Mucosa of rectum (tissue), 2 donors: ENCODE measurements around the gene CRYAA.

Experiments
- H3K27ac ChIP-seq, 2 donors: one replicate each; pipeline ENCODE4 v1.7.0; 2013; ENCODE audit warnings: inconsistent platforms in 2 of 2, low read depth in 2 of 2, low read length in 2 of 2
- H3K27me3 ChIP-seq, 2 donors: one replicate each; pipeline ENCODE4 v1.7.0; 2013; ENCODE audit warnings: low read length in 2 of 2; ENCODE audit not compliant: control insufficient read depth in 2 of 2, insufficient read depth in 2 of 2
- H3K36me3 ChIP-seq, 2 donors: one replicate each; pipeline ENCODE4 v1.7.0; 2013; ENCODE audit warnings: low read length in 2 of 2; ENCODE audit not compliant: control insufficient read depth in 2 of 2, insufficient read depth in 2 of 2
- H3K4me1 ChIP-seq, 2 donors: one replicate each; pipeline ENCODE4 v1.7.0; 2013; ENCODE audit warnings: low read length in 2 of 2, mild to moderate bottlenecking in 1 of 2; ENCODE audit not compliant: control insufficient read depth in 2 of 2, insufficient read depth in 2 of 2
- H3K4me3 ChIP-seq, 2 donors: one replicate each; pipeline ENCODE4 v1.7.0; 2013; ENCODE audit warnings: low read length in 2 of 2
- H3K9ac ChIP-seq, 2 donors: one replicate each; pipeline ENCODE4 v1.7.0; 2013; ENCODE audit warnings: low read length in 2 of 2, low read depth in 1 of 2, mild to moderate bottlenecking in 1 of 2
- H3K9me3 ChIP-seq, 2 donors: one replicate each; pipeline ENCODE4 v1.7.0; 2013; ENCODE audit warnings: low read length in 2 of 2; ENCODE audit not compliant: control insufficient read depth in 2 of 2
- donor health status: healthy.
- donor health status: Normal muscosa, but diverticular disease.

Gene CRYAA

DNA sequence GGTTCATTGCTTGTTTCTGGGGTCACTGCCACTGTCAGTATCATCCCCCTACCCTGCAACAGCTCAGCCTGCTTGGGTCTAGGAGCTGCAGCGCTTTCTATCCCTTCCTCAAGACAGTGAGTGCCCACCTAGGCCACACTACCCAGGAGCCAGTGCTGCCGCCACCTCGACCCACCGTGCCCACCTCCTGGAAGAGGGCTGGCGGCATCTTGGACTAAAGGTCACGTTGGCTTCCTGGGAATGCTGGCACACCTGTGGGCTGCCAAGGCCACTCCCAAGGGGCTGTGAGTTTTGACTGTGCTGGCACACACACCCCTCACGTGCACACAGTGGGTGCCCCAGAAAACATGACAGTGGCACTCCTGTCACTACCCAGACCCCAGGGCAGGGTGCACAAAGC is 22.1 kb downstream of the CRYAA start:
- no peak overlapping the region for H3K4me3 ChIP-seq
- no peak overlapping the region for H3K27ac ChIP-seq
- H3K4me1 ChIP-seq = no peaks in the 10 kb centered on the region
- no peak overlapping the region for H3K9ac ChIP-seq
- no peaks in the 10 kb centered on the region for H3K36me3 ChIP-seq
- H3K9me3 ChIP-seq = no peaks in the 10 kb centered on the region
- no peaks in the 10 kb centered on the region for H3K27me3 ChIP-seq

DNA sequence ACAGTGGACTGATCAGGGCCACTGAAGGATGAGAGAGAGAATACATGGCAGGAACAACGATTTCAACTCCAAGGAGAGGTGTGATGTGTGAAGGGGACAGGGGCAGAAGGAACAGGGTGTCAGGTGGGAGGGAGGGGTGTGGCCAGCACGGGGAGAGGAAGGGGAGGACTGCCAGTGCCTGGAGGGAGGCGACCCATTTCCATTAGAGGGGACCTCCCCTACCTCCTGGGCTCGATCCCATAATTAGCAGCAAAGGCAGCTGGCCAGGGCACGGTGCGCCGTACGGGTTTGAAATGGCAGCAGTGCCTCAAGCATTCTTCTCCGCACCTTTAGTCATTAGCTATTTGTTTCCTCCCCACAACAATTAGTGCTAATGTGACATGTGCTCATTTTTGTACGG is 22.7 kb downstream of the CRYAA start:
- Histone ChIP-seq H3K36me3 (no peaks in the 10 kb centered on the region), H3K27me3 (no peaks in the 10 kb centered on the region), H3K4me1 (no peaks in the 10 kb centered on the region), H3K4me3 (no peak overlapping the region), H3K9me3 (no peaks in the 10 kb centered on the region), H3K27ac (no peak overlapping the region), H3K9ac (no peak overlapping the region)

DNA sequence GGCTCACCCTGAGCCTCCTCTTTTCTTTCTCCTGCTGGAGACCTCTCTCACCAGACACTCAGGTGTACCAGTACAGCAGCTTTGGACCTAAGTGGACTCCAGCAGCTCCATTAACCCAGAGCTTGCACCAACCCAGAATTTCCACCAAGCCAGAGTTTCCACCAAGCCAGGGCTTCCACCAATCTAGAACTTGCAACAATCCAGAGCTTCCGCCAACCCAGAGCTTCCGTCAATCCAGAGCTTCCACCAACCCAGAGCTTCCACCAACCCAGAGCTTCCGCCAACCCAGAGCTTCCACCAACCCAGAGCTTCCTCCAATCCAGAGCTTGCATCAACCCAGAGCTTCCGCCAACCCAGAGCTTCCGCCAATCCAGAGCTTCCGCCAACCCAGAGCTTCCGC is 23.2 kb downstream of the CRYAA start:
- H3K36me3 ChIP-seq = no peaks in the 10 kb centered on the region
- no peak overlapping the region for H3K27ac ChIP-seq
- H3K27me3 ChIP-seq = no peaks in the 10 kb centered on the region
- no peak overlapping the region for H3K4me3 ChIP-seq
- no peaks in the 10 kb centered on the region for H3K9me3 ChIP-seq
- H3K4me1 ChIP-seq = no peaks in the 10 kb centered on the region
- H3K9ac ChIP-seq = no peak overlapping the region

DNA sequence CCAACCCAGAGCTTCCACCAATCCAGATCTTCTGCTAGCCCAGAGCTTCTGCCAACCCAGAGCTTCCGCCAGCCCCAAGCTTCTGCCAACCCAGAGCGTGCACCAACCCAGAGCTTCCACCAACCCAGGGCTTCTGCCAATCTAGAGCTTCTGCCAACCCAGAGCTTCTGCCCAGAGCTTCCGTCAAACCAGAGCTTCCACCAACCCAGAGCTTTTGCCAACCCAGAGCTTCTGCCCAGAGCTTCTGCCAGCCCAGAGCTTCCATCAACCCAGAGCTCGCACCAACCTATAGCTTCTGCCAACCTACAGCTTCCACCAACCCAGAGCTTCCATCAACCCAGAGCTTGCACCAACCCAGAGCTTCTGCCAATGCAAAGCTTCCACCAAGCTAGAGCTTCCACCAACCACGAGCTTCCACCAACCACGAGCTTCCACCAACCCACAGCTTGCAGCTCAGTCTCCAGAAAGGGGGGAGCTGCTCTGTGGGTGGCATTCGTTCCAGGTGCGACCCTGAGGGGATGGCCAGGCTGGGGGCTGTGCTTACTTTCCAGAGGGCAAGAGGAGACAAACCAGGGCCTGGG is 23.8 kb downstream of the CRYAA start:
- Histone ChIP-seq H3K36me3 (no peaks in the 10 kb centered on the region), H3K4me3 (no peak overlapping the region), H3K4me1 (peaks cover 0 to 3% of the 10 kb centered on the region in 2 donors), H3K27me3 (no peaks in the 10 kb centered on the region), H3K27ac (no peak overlapping the region), H3K9ac (no peak overlapping the region), H3K9me3 (no peaks in the 10 kb centered on the region)

DNA sequence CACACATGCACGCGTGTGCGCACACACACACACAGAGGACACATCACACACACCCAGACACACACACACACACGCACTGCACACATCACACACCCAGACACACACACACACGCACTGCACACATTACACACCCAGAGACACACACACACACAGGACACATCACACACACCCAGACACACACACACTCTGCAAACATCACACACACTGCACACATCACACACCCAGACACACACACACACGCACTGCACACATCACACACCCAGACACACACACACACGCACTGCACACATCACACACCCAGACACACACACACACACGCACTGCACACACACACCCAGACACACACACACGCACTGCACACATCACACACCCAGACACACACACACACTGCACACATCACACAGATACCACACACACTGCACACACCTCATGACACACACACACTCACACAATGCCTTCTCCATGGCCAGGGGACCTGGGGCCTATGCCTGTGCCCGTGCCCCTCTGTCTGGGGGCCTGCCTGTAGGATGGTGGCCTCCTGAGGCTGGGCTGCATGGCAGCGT is 24.4 kb downstream of the CRYAA start:
- H3K4me1 ChIP-seq = peaks cover 0 to 3% of the 10 kb centered on the region in 2 donors
- no peaks in the 10 kb centered on the region for H3K27me3 ChIP-seq
- H3K27ac ChIP-seq = no peak overlapping the region
- no peak overlapping the region for H3K9ac ChIP-seq
- H3K36me3 ChIP-seq = no peaks in the 10 kb centered on the region
- H3K9me3 ChIP-seq = peaks cover 0 to 2% of the 10 kb centered on the region in 2 donors
- H3K4me3 ChIP-seq = no peak overlapping the region

DNA sequence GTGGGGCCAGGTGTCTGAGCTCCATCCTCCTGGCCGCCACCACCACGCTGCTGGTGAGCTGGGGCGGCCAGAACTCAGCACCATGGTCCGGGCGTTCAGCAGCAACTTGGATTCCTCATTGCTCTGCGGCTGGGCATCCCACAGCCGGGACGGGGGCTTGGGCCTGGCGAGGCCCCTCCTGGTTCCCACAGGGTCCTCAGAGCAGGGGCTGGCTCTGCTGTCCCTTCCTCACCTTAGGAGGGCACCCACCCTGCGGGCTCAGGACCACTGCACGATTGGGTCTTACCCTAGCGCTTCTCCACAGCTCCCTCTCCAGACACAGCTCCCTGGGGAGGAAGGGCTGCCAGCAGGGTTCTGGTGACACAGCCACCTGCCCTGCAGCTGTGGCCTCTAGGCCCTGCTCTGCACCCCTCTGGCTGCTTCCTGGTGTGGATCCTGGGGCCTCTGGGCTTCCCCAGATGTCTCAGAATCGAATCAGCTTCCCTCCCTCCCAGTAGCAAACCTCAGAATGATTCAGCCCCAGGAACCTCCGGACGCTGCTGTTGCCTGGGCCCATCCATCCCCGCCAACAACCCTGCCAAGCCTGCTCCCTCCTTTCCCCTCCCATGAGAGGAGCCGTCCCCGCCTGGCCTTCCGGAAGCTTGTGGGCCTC is 25.0 kb downstream of the CRYAA start:
- no peaks in the 10 kb centered on the region for H3K36me3 ChIP-seq
- H3K27me3 ChIP-seq = no peaks in the 10 kb centered on the region
- H3K4me3 ChIP-seq = no peak overlapping the region
- peaks cover 0 to 3% of the 10 kb centered on the region in 2 donors for H3K4me1 ChIP-seq
- no peak overlapping the region for H3K27ac ChIP-seq
- peaks cover 0 to 2% of the 10 kb centered on the region in 2 donors for H3K9me3 ChIP-seq
- H3K9ac ChIP-seq = no peak overlapping the region

DNA sequence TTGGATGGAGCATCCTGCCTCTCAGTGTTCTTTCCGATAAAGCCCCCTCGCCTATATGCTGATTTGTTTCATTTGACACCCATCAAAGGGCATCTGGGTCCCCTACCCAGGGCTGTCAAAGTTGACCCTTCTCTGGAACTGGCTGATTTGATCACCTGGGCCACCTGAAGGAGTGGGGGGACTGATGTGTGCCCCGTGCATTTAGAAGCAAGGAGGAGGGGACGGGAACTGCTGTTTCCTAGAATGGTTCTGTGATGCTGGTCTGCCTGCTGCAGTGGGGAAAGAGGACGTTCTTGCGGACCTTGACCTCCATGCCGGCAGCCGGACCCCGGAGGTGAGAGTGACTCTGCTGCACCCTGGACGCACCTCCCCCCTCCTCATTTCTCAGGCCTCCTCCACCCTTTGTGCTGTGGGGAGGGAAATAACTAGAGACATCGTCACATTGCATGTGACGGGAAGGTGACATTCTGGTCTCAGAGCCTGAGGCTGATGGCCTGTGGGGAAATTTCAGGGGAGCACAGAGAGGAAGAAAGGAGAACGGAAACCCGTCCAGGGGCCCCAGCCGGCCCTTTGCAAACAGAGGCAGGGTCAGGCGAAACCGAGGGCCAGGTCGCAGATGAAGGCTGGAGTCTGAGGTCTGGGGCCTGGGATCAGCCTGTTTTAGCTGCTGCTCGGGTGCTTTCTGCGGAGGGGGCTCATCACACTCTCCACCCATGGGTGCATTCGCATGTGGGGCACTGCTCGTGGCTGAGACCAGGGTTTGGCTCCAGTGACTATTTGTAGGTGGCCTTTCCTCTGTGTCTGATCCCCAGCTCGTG is 25.7 kb downstream of the CRYAA start:
- H3K9me3 ChIP-seq = peaks cover 0 to 2% of the 10 kb centered on the region in 2 donors
- H3K4me3 ChIP-seq = no peak overlapping the region
- no peak overlapping the region for H3K9ac ChIP-seq
- H3K27me3 ChIP-seq = no peaks in the 10 kb centered on the region
- no peak overlapping the region for H3K27ac ChIP-seq
- H3K4me1 ChIP-seq = peaks cover 0 to 3% of the 10 kb centered on the region in 2 donors
- H3K36me3 ChIP-seq = no peaks in the 10 kb centered on the region

DNA sequence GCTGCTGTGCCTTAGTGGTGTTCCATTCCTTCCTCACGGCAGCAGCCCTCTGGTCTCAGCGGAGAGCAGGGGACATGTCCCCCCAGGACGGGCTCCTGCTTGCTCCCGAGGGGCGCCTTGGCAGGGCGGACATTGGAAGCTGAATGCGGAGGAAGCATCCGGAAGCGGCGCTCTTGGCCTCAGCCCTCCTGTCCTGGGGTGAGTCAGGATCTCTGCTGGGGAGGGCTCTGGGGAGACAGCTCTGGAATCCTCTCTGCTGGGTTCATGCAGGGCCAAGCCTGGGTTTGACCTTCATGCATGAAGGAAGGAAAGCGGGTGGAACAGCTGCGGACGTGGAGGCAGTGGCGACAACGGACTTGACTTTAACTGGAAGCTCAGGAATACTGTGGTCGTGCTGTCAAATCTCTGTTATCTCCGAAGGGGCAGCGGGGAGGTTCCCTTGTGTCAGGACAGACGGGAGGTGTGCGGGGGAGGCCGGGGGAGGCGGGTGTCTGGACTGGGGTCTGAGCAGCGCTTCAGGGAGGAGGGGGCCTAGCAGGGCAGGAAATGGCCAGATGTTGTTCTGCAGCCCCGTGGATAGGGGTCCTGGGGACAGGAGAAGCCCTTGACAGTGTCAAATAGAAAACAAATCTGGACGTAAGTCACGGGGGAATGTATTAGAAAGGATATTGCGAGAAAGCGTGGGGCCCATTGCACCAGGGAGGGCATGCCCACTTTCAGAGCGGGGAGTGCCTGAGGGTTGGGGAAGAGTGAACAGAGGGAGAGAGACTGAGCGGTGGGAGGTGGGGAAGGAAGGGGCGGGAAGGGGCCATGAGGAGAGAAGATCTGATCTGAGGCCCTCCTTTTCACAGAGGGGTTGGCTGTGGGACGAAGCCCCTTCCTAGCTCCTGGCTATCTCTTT is 26.6 kb downstream of the CRYAA start:
- Histone ChIP-seq H3K27me3 (no peaks in the 10 kb centered on the region), H3K4me3 (no peak overlapping the region), H3K27ac (no peak overlapping the region), H3K36me3 (no peaks in the 10 kb centered on the region), H3K4me1 (peaks cover 0 to 3% of the 10 kb centered on the region in 2 donors), H3K9me3 (peaks cover 0 to 2% of the 10 kb centered on the region in 2 donors), H3K9ac (no peak overlapping the region)

DNA sequence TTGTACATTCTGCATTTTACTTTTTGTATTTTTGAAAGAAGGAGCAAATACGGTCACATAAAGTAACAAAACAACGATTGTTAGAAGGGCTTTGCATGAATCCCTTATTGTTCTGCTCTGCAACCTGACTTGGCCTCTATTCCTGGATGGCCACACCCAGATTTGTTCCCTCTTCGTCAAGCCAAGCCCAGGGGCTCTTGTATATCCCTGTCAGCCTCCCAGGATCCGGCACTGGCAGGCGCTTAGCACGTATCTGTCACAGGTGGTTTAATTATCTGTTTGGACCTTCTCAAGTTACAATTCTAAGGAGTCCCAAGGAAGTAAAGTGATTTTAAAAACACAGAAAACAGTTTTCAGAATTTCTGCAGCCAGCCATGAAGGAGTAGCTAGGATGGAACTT is 28.0 kb downstream of the CRYAA start:
- Histone ChIP-seq H3K9ac (peak overlapping the region in 1 of 2 donors; percentile 26), H3K36me3 (no peaks in the 10 kb centered on the region), H3K4me1 (peaks cover 0 to 3% of the 10 kb centered on the region in 2 donors), H3K4me3 (no peak overlapping the region), H3K9me3 (peaks cover 2% of the 10 kb centered on the region in 2 donors), H3K27ac (peak overlapping the region in 1 of 2 donors; percentile 50), H3K27me3 (no peaks in the 10 kb centered on the region)
